HEK293 (cell line): ENCODE results near the gene ARG2.
A peak's percentile ranks its signal among the peaks of the same experiment; 100 is the strongest.

Source experiments
- CTCF ChIA-PET: fragments of 350-600 bp; formaldehyde crosslinking; extraction: SDS; loops from one replicate; lab custom pipeline; 2021; ENCODE audit warnings: antibody characterized with exemption; lab: Yijun Ruan, JAX
- POLR2A ChIA-PET: fragments of 300-600 bp; formaldehyde crosslinking; extraction: SDS; loops from one replicate; lab custom pipeline; 2020; ENCODE audit warnings: antibody characterized with exemption, inconsistent platforms; lab: Yijun Ruan, JAX
- H3K27ac ChIP-seq: fragments of 200-500 bp; sonication (Bioruptor generic); 2 replicates; pipeline ENCODE4 v1.5.1; 2014; ENCODE audit warnings: low read depth, low read length, control low read depth, inconsistent platforms; ENCODE audit errors: extremely low read depth
- H3K36me3 ChIP-seq, 2 experiments: fragments of 200-500 bp in 1 of 2; sonication (Bioruptor generic) in 1 of 2; 1 replicate in 1 of 2; 2 replicates in 1 of 2; pipeline ENCODE4 v1.5.1; 2014 to 2017; ENCODE audit warnings: inconsistent platforms in 2 of 2, low read length in 2 of 2; ENCODE audit not compliant: control insufficient read depth in 2 of 2, insufficient read depth in 1 of 2
- H3K4me1 ChIP-seq: fragments of 200-500 bp; sonication (Bioruptor generic); 2 replicates; pipeline ENCODE4 v1.5.1; 2014; ENCODE audit warnings: mild to moderate bottlenecking, low read length, inconsistent platforms; ENCODE audit not compliant: control insufficient read depth, insufficient read depth
- H3K4me3 ChIP-seq: 2 replicates; pipeline ENCODE4 v1.5.1; 2011; ENCODE audit warnings: low read depth, mild to moderate bottlenecking, control low read depth, low read length, moderate library complexity
- H3K9me3 ChIP-seq: fragments of 200-500 bp; sonication (Bioruptor generic); 2 replicates; pipeline ENCODE4 v1.5.1; 2014; ENCODE audit warnings: low read depth, low read length, inconsistent platforms; ENCODE audit not compliant: control insufficient read depth, insufficient read depth
- FEZF1 ChIP-seq: fragments of 450-650 bp; formaldehyde crosslinking; IDR thresholded peaks from 2 replicates; pipeline ENCODE4 v1.5.1; 2016; ENCODE audit warnings: missing biosample characterization, missing genetic modification characterization
- KLF10 ChIP-seq: fragments of 450-650 bp; IDR thresholded peaks from 2 replicates; pipeline ENCODE4 v1.5.1; 2018; ENCODE audit warnings: missing biosample characterization, mild to moderate bottlenecking, missing genetic modification characterization
- MEIS1 ChIP-seq: sonication (generic); formaldehyde crosslinking; IDR thresholded peaks from 2 replicates; pipeline ENCODE4 v1.8.1; 2022; ENCODE audit warnings: missing genetic modification reagents, mild to moderate bottlenecking, borderline replicate concordance
- OSR2 ChIP-seq: fragments of 450-650 bp; formaldehyde crosslinking; IDR thresholded peaks from 2 replicates; pipeline ENCODE4 v1.5.1; 2016; ENCODE audit warnings: missing biosample characterization, missing genetic modification characterization
- WT1 ChIP-seq: fragments of 450-650 bp; formaldehyde crosslinking; IDR thresholded peaks from 2 replicates; pipeline ENCODE4 v1.5.1; 2016; ENCODE audit warnings: missing biosample characterization, missing genetic modification characterization
- YY1 ChIP-seq: fragments of 450-650 bp; formaldehyde crosslinking; IDR thresholded peaks from 2 replicates; pipeline ENCODE4 v1.5.1; 2018; ENCODE audit warnings: missing biosample characterization, missing genetic modification characterization
- ZBTB17 ChIP-seq: fragments of 450-650 bp; formaldehyde crosslinking; IDR thresholded peaks from 2 replicates; pipeline ENCODE4 v1.5.1; 2016; ENCODE audit warnings: missing biosample characterization, missing genetic modification characterization
- ZBTB21 ChIP-seq: fragments of 450-650 bp; formaldehyde crosslinking; IDR thresholded peaks from 2 replicates; pipeline ENCODE4 v1.5.1; 2017; ENCODE audit warnings: missing biosample characterization, missing genetic modification characterization
- ZBTB44 ChIP-seq: fragments of 450-650 bp; IDR thresholded peaks from 2 replicates; pipeline ENCODE4 v1.5.1; 2018; ENCODE audit warnings: missing biosample characterization, mild to moderate bottlenecking, missing genetic modification characterization
- ZBTB6 ChIP-seq: fragments of 450-650 bp; formaldehyde crosslinking; IDR thresholded peaks from 2 replicates; pipeline ENCODE4 v1.5.1; 2017; ENCODE audit warnings: missing biosample characterization, missing genetic modification characterization
- ZNF155 ChIP-seq: fragments of 450-650 bp; formaldehyde crosslinking; IDR thresholded peaks from 2 replicates; pipeline ENCODE4 v1.5.1; 2016; ENCODE audit warnings: missing biosample characterization, missing genetic modification characterization
- ZNF175 ChIP-seq: fragments of 450-650 bp; formaldehyde crosslinking; IDR thresholded peaks from 2 replicates; pipeline ENCODE4 v1.5.1; 2016; ENCODE audit warnings: missing biosample characterization, missing genetic modification characterization
- ZNF184 ChIP-seq: fragments of 450-650 bp; IDR thresholded peaks from 2 replicates; pipeline ENCODE4 v1.5.1; 2018; ENCODE audit warnings: missing biosample characterization, mild to moderate bottlenecking, missing genetic modification characterization
- ZNF24 ChIP-seq: fragments of 450-650 bp; formaldehyde crosslinking; IDR thresholded peaks from 2 replicates; pipeline ENCODE4 v1.5.1; 2016; ENCODE audit warnings: missing biosample characterization, missing genetic modification characterization
- ZNF26 ChIP-seq: fragments of 450-650 bp; formaldehyde crosslinking; IDR thresholded peaks from 2 replicates; pipeline ENCODE4 v1.5.1; 2016; ENCODE audit warnings: missing biosample characterization, missing genetic modification characterization
- ZNF292 ChIP-seq: fragments of 450-650 bp; formaldehyde crosslinking; IDR thresholded peaks from 2 replicates; pipeline ENCODE4 v1.5.1; 2016; ENCODE audit warnings: low read depth, missing biosample characterization, missing genetic modification characterization, borderline replicate concordance
- ZNF311 ChIP-seq: fragments of 450-650 bp; formaldehyde crosslinking; IDR thresholded peaks from 2 replicates; pipeline ENCODE4 v1.5.1; 2017; ENCODE audit warnings: missing biosample characterization, missing genetic modification characterization, borderline replicate concordance
- ZNF335 ChIP-seq: fragments of 450-650 bp; formaldehyde crosslinking; conservative IDR thresholded peaks from 2 replicates; pipeline ENCODE4 v1.5.1; 2016; ENCODE audit warnings: missing biosample characterization, missing genetic modification characterization
- ZNF473 ChIP-seq: fragments of 450-650 bp; formaldehyde crosslinking; IDR thresholded peaks from 2 replicates; pipeline ENCODE4 v1.5.1; 2017; ENCODE audit warnings: missing biosample characterization, missing genetic modification characterization
- ZNF48 ChIP-seq: fragments of 450-650 bp; formaldehyde crosslinking; IDR thresholded peaks from 2 replicates; pipeline ENCODE4 v1.5.1; 2016; ENCODE audit warnings: missing biosample characterization, missing genetic modification characterization
- ZNF654 ChIP-seq: fragments of 450-650 bp; formaldehyde crosslinking; IDR thresholded peaks from 2 replicates; pipeline ENCODE4 v1.5.1; 2016; ENCODE audit warnings: low read depth, missing biosample characterization, missing genetic modification characterization
- ZNF692 ChIP-seq: fragments of 450-650 bp; formaldehyde crosslinking; IDR thresholded peaks from 2 replicates; pipeline ENCODE4 v1.5.1; 2016; ENCODE audit warnings: missing biosample characterization, missing genetic modification characterization
- ZNF747 ChIP-seq: fragments of 450-650 bp; formaldehyde crosslinking; IDR thresholded peaks from 2 replicates; pipeline ENCODE4 v1.5.1; 2016; ENCODE audit warnings: missing biosample characterization, missing genetic modification characterization
- ZNF76 ChIP-seq: fragments of 450-650 bp; formaldehyde crosslinking; IDR thresholded peaks from 2 replicates; pipeline ENCODE4; 2016; ENCODE audit warnings: low read depth, missing biosample characterization, missing genetic modification characterization, borderline replicate concordance

ARG2 gene

DNA sequence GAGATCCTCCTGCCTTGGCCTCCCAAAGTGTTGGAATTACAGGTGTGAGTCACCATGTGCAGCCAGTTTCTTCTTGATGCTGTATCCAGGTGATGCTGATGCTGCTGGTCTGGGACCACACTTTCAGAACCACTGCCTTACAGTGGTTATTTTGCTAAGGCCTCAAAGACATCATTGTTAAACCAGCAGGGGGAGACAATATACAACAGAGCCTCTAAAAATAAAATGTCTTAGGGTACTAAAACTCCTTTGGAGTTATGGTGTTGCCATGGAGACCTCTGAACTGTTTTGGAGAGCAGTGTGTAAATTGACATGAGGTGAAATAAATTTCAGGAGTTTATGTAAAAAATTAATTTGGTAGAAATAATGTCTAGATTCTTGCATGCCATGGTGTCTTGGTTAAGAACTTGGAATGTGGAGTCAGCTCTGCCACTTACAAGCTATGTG is 1.1 kb upstream of the ARG2 start (continued):
- TF ChIP-seq ZNF24, result no peak
- TF ChIP-seq FEZF1, result no peak
- no peak for TF ChIP-seq ZNF692 (tag by site-specific recombination)
- TF ChIP-seq ZNF26 (tag by site-specific recombination), result no peak
- peak; percentile 71 for TF ChIP-seq ZNF654 (tag by site-specific recombination)
- no peak for TF ChIP-seq ZNF747 (tag by site-specific recombination)
- TF ChIP-seq KLF10 (tag by site-specific recombination), result peak; percentile 65; the same call in 1 of the 2 replicates
- TF ChIP-seq ZNF473 (tag by site-specific recombination), result no peak
- no peak for TF ChIP-seq ZNF155 (tag by site-specific recombination)
- TF ChIP-seq ZNF292 (tag by site-specific recombination), result no peak
- TF ChIP-seq ZNF48 (tag by site-specific recombination), result no peak

DNA sequence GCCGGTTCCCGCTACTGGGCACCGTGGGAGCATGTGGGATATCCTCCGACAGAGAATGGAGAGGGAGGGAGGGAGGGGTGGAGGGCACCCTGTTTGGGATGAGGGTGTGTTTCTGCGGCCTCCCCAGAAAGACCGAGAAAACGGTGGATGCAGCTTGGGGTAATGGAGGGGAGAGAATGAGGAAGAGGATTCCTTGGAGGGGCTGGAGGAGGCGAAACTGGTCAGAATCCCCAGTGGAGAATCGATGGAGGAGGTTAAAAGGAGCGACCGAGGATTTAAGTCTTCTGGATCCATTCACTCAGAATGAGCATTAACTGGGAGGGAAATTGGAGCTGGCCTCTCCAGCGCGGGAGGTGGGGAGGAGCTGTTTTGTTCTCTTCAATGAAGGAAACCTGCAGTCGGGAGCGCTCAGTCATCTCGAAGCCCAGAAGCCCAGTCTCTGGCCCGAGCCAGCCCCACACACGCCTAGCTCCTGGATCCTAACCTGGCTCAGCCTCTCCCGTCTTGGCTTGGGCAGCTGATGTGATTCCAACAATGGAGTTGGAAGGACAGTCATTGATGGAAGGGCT is 581 bp downstream of the ARG2 start:
- ChIA-PET POLR2A (interaction anchor here (0.5 to 1.2 kb wide), 8 partner anchors 11 to 85 kb away, joined by 3 to 8 read pairs (median 4); partner anchors contain the start of genes PIGH and RDH11), CTCF (interaction anchor here (0.6 to 3.9 kb wide), 8 partner anchors 16 to 240 kb away, joined by 3 to 47 read pairs (median 4); no protein-coding TSS in a partner anchor)
- Histone ChIP-seq H3K4me3 (peak overlapping the region; percentile 80), H3K27ac (peak overlapping the region; percentile 38; the same call in 1 of the 2 replicates), H3K4me1 (peaks cover 13% of the 10 kb centered on the region), H3K36me3 (peaks cover 0 to 8% of the 10 kb centered on the region in 2 experiments; a peak in 1 of 3 replicates), H3K9me3 (no peaks in the 10 kb centered on the region)
- no peak for TF ChIP-seq MEIS1
- peak; percentile 58; the same call in 1 of the 2 replicates for TF ChIP-seq ZBTB17
- TF ChIP-seq ZBTB6 (tag by site-specific recombination), result peak; percentile 63

GRCh38 chr14:67622675-67623074 is 3.0 kb downstream of the ARG2 start:
- Histone ChIP-seq H3K27ac (no peak overlapping the region), H3K36me3 (peaks cover 0 to 8% of the 10 kb centered on the region in 2 experiments; a peak in 1 of 3 replicates), H3K9me3 (no peaks in the 10 kb centered on the region), H3K4me3 (no peak overlapping the region), H3K4me1 (peaks cover 13% of the 10 kb centered on the region)
- ChIA-PET POLR2A (no interaction called here), CTCF (interaction anchor here (0.5 to 1.1 kb wide), 3 partner anchors 23 to 96 kb away, joined by 3 to 5 read pairs (median 4); no protein-coding TSS in a partner anchor)
- no peak for TF ChIP-seq YY1 (tag by site-specific recombination)
- no peak for TF ChIP-seq ZNF155 (tag by site-specific recombination)
- 0 out of 2 replicates have a peak, but pooled peaks have one; percentile 17 for TF ChIP-seq OSR2 (tag by site-specific recombination)
- TF ChIP-seq WT1 (tag by site-specific recombination), result no peak
- TF ChIP-seq ZNF335, result 0 out of 2 replicates have a peak, but pooled peaks have one; percentile 7
- TF ChIP-seq ZBTB6 (tag by site-specific recombination), result peak; percentile 63; the same call in 1 of the 2 replicates
- TF ChIP-seq ZNF175 (tag by site-specific recombination), result no peak
- TF ChIP-seq ZNF692 (tag by site-specific recombination), result 0 out of 2 replicates have a peak, but pooled peaks have one; percentile 17
- TF ChIP-seq ZNF184, result no peak
- no peak for TF ChIP-seq ZBTB21 (tag by site-specific recombination)
- no peak for TF ChIP-seq ZNF76
- TF ChIP-seq ZBTB44 (tag by site-specific recombination), result no peak
- no peak for TF ChIP-seq ZNF311
- TF ChIP-seq ZBTB17, result peak; percentile 81
